Astrocyte (in vitro differentiated cells and primary cell): Measurements from ENCODE around the gene TOLLIP.

Source experiments
- CTCF ChIP-seq: IDR thresholded peaks from 2 replicates; pipeline ENCODE4 v1.5.1; 2011; ENCODE audit warnings: low read depth, mild to moderate bottlenecking, inconsistent platforms, low read length, moderate library complexity; ENCODE audit not compliant: insufficient read depth
- EZH2 ChIP-seq: IDR thresholded peaks from 2 replicates; pipeline ENCODE4 v1.6.1; 2012; ENCODE audit warnings: mild to moderate bottlenecking, low read length, inconsistent platforms; ENCODE audit not compliant: insufficient read depth

DNA sequence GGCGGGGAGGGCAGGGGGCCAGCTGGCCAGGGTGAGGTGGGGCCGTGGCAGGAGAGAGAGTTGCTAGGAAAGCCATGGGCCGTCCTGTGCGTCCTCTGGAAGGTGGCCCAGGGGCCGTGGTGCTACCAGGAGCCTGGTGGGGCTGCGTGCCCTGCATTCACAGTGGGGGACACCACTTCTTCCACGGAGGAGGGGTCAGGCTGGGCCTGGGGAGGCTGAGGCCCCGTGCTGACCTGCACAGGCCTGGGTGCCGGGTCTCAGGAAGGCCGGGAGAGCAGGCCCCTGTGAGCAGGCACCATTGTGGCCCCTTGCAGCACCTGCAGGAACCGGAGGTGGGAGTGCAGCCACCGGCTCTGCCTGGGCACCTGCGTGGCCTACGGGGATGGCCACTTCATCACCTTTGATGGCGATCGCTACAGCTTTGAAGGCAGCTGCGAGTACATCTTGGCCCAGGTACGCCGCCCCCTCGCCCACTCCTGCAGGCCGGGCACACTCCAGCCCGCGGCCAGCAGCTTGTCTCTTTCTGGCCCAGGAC, 74.6 kb downstream of the TOLLIP start:
- TF ChIP-seq CTCF (no peak), EZH2 (no peak)
